SK-N-SH treated with all-trans-retinoic acid at 6 μM for 48 hours (cell line): ENCODE data around the gene STOM.

Experiments
- ATAC-seq: fragments of 200-7000 bp; cut with Tn5 transposase; 3 replicates; pipeline ENCODE4 v1.9.1; 2020; ENCODE audit warnings: mild to moderate bottlenecking, moderate library complexity
- CREB5 ChIP-seq: fragments of 250-450 bp; sonication (Bioruptor Pico); IDR thresholded peaks from 2 replicates; pipeline ENCODE4 v1.5.1; 2020; ENCODE audit warnings: low read depth, mild to moderate bottlenecking, moderate library complexity
- CSRNP3 ChIP-seq: fragments of 250-450 bp; sonication (Bioruptor Pico); IDR thresholded peaks from 2 replicates; pipeline ENCODE4 v1.5.1; 2021; ENCODE audit warnings: mild to moderate bottlenecking, moderate library complexity
- GLIS3 ChIP-seq: fragments of 250-450 bp; sonication (Bioruptor Pico); IDR thresholded peaks from 2 replicates; pipeline ENCODE4 v1.5.0; 2020; ENCODE audit warnings: mild to moderate bottlenecking, moderate library complexity
- ISL1 ChIP-seq: fragments of 250-450 bp; sonication (Bioruptor Pico); IDR thresholded peaks from 2 replicates; pipeline ENCODE4 v2.1.2; 2022; ENCODE audit warnings: mild to moderate bottlenecking, moderate library complexity
- PATZ1 ChIP-seq: fragments of 250-450 bp; sonication (Bioruptor Pico); IDR thresholded peaks from 2 replicates; pipeline ENCODE4 v1.8.0; 2020; ENCODE audit warnings: mild to moderate bottlenecking, moderate library complexity, borderline replicate concordance
- POU6F1 ChIP-seq: fragments of 250-450 bp; sonication (Bioruptor Pico); IDR thresholded peaks from 2 replicates; pipeline ENCODE4 v1.8.0; 2021; ENCODE audit warnings: low read depth, mild to moderate bottlenecking, moderate library complexity, borderline replicate concordance
- TOX ChIP-seq: fragments of 250-450 bp; sonication (Bioruptor Pico); IDR thresholded peaks from 2 replicates; pipeline ENCODE4 v1.8.0; 2021; ENCODE audit warnings: mild to moderate bottlenecking, moderate library complexity, borderline replicate concordance
- TSHZ2 ChIP-seq: fragments of 250-450 bp; sonication (Bioruptor Pico); IDR thresholded peaks from 2 replicates; pipeline ENCODE4 v1.5.0; 2020; ENCODE audit warnings: mild to moderate bottlenecking, moderate library complexity
- ZFP3 ChIP-seq: fragments of 250-450 bp; sonication (Bioruptor Pico); IDR thresholded peaks from 2 replicates; pipeline ENCODE4 v1.5.0; 2020; ENCODE audit warnings: mild to moderate bottlenecking, moderate library complexity
- ZNF70 ChIP-seq: fragments of 450-650 bp; formaldehyde crosslinking; IDR thresholded peaks from 2 replicates; pipeline ENCODE4 v1.5.0; 2020; ENCODE audit warnings: mild to moderate bottlenecking, moderate library complexity

STOM gene

GRCh38 chr9:121318631-121319382 lies 51.2 kb downstream of the STOM start (continued):
- no peak for TF ChIP-seq ISL1 (CRISPR knock-in tag)
- no peak for TF ChIP-seq CREB5 (CRISPR knock-in tag)
- no peak for TF ChIP-seq ZFP3 (CRISPR knock-in tag)
- no peak for TF ChIP-seq CSRNP3 (CRISPR knock-in tag)

GRCh38 chr9:121317737-121318630 lies 52.1 kb downstream of the STOM start:
- no peak for ATAC-seq

More at GRCh38 chr9:121317737-121318630, 52.1 kb downstream of the STOM start:
- no peak for TF ChIP-seq CREB5 (CRISPR knock-in tag)
- TF ChIP-seq GLIS3 (CRISPR knock-in tag) = no peak
- TF ChIP-seq POU6F1 (CRISPR knock-in tag) = no peak
- TF ChIP-seq TOX = no peak
- no peak for TF ChIP-seq ZNF70 (CRISPR knock-in tag)
- no peak for TF ChIP-seq TSHZ2
- no peak for TF ChIP-seq PATZ1 (CRISPR knock-in tag)
